HG03045 (cell line): ENCODE results near the gene BCL2L11.

Experiments
- ATAC-seq: cut with Tn5 transposase; IDR thresholded peaks from one replicate; pipeline ENCODE4 v1.9.1; 2021; ENCODE audit warnings: mild to moderate bottlenecking, moderate library complexity; ENCODE audit not compliant: unreplicated experiment

Gene BCL2L11

DNA sequence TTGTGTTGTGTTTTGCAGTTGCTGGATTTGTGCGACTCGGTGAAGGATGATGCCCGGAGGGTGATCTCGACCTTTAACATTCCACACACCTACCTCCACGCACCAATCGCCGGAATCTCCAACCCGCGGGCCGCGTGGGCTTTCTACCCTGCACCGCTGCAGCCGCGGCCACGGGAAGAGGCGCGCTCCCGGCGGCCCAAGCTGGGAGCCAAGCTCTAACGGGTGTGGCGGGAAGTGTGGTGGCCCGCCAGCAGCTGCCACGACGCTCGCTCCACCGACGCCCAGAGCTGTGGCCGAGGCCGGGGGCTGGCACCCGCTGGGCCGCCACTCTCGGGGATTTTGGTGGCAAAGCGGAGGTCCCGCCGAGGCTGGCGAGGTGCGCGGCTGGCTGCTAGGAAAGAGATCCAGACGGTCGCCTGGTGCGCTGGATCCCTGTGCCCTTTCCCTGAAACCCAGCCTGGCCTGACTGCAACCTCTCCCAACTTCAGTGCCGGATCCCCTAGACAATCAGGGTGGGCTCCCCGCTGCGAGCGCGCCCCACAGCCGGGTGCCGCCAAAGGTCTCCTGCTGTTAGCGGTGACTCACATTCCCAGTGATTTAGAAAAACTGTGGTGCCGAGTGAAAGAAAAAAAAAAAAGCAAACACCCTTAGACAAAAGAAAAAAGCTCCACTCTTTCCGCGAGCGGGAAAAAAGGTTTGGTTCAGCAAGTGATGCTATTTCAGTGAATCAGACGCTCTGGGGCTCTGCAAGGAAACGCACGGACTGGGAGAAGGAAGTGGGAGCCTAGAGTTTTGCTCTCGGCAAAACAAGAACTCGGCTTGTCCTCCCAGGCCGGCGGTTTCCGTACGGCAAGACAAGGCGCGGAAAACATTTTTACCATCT, 2.9 kb upstream of the BCL2L11 start:
- no peak for ATAC-seq

DNA sequence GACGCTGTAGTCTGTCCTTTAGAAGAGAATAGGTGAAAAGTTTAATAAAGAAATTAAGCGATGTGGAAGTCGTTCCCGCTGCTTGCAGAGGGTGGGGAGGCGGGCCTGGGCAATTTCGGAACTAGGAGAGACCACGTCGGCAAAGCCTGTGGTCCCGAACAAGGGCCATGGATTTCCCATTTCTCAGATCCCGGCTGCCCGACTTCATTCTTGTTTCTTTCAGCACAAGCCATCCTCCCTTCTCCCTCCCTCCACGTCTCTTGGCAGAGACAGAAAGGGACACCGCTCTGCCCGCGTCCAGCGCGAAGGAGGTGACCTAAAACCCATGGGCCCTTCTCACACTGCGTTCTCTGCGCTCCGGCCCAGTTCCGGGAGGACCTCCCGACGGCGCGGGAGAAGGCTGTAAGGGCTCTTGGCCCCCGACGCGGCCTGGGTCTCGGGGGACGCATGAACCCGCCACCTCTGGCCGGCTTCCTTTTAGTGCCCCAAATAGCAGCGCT, 2.2 kb upstream of the BCL2L11 start:
- ATAC-seq = no peak

DNA sequence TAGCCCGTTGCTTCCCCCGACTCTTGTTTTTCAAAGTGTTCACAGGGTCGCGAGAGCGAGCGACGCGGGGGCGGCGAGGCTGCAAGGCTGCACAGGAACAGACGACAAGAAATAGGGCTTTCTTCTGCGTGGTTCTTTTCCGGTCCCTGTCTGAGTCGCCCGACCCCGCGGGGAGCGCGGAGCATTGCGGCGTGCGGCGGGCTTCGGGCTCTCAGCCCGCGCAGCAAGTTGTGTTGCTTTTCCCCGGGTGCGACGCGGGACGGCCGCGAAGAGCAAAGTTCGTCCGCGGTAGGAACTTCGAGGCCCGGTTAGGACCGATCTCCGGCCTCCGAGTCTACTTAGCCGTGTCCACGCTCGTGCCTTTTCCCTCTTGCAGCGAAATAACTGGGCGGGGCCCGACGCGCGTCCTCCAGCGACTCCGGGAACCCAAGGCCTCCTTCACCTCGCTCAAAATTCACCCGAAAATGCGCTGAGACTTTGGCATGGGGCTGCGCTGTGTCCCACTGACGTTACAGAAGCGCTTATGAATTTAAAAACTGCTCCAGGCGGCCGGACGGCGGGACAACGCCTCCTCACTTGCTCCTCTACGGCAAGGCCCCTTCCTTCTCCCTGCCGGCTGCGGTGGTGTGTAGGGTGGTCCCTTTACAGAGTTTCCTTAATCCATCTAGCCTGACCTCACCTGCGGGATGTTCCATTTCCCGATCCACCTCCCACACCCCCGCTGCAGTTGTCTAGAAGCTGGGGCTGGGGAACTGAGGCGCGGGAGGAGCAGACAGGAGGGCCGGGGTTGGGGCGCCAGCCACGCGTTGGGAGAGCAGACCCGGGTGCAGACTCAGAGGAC, 1.5 kb upstream of the BCL2L11 start:
- no peak for ATAC-seq

DNA sequence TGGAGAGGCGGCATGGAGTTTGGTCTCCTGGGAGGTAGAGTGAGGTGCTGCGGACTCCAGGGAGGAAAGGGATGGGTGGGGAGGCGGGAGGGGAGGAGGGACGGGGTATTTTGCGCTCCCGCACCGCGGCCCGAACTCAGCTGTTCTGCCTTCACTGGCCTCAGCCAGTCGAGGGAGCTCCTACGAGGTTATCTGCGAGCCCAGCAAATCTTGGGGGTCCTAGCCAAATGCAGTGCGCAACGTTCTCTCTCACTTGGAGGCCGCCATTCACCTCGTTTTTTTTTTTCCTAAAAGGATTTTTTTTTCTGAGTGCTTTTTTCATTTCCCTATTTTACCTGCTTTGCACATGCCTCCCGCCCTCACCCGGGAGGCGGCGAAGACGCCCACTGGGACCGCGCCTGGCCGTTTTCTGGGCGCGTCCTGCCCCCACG, 877 bp upstream of the BCL2L11 start:
- no peak for ATAC-seq

DNA sequence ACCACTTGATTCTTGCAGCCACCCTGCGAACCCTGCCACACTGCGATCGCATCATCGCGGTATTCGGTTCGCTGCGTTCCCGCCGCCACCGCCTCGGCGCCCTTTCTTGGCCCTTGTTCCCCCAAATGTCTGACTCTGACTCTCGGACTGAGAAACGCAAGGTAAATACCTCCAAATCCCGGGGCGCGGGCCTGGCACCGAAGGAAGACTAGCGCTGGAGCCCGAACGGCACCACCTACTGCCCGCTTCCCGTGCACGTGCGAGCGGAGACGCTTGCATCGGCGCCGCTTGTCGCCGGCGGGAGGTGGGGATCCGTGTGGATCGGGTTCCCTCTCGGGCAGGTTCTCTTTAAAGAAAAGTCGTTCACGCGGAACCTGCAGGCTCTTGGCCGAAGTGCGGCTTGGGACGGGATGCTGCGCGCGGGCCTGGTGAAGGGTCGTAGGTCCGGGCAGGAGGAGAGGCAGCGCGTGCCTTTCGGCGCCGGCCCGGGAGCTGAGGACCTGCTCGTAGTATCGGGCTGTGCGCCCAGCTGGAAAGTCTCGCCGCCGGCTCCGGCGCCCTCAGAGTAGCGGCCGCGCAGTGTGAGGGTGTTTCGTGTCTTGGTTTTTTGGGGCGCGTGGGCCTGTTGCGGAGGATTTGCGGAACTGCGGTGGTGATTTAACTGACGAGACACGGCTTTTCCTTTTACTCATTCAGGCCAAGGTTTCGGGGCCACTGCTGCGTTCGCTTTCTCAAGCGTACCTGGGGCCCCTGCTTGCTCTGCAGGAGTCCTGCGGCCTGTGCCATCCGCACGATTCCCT, 514 bp downstream of the BCL2L11 start:
- ATAC-seq = peak; percentile 2

DNA sequence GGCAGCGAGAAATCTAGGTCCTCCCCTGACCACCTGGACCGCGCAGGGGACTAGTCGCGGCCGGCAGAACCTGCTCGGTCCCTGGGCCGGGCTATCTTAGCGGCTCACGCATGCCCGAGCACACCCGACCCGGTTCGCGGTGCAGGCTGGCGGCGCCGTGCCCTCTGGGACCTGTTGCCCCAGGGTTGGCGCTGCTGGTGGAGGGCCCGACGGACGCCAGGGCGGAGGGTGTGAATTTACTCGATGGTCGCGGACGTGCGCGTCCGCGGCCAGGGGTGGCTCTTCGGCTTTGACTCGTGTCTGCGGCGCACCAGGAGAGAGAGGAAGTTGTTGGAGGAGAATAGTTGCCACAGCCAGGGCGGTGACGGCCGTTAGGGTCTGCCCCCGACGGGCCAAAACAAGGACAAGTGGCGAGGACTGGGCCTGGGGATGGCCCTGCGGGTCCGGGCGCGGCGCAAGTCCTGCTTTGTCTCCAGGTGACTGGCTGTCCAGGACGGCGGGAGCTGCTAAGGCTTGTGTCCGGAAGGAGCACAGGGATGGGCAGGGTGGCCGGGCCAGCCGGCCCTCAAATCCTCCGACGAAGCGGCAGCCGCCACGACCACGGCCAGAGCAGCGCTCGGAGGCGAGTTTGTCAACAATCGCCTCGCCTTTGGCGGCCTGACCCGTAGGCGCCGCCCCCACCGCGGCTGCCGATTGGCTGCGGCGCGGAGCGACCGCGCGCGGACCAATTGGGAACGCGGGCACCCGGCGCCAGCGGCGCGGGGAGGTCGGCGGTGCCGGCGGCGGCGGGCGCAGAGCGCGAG, 1.3 kb downstream of the BCL2L11 start:
- ATAC-seq = peak; percentile 43

DNA sequence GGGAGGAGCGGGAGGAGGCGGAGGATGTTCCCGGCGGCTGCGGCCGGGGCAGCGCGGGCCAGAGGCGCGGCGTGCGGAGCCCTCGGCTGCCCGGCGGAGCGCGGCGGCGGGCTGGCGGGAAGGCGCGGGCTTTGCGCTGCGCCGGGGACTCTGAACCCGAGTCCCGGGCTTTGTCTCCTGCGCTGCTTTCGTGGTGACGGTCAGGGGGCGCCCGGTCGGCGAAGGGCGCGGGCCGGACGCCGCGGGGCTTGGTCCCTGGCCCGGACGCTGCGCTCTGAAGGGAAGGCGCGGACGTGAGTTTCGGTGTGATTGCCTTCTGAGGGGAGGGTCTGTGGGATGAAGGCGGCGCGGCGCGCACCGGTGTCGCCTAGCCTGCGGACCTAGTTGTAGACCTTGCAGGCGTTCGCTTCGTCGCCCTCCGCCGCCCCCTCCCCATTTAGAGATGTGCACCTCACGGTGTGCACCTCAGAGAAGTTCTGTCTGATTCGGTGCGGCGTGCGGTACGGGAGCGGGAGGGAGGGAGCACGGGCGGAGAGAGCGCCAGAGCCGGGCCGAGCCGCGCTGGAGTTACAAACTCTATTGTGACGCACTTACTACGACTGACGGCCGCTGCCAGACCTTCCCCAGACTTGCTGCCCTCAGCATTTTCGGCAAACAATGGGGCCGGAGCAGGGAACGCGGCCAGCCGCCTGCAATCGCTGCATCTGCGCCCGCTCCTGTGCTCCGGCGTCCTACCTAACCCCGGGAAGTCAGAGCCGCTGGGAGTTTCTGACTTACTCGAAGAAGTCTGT, 2.1 kb downstream of the BCL2L11 start:
- ATAC-seq = peak; percentile 1

DNA sequence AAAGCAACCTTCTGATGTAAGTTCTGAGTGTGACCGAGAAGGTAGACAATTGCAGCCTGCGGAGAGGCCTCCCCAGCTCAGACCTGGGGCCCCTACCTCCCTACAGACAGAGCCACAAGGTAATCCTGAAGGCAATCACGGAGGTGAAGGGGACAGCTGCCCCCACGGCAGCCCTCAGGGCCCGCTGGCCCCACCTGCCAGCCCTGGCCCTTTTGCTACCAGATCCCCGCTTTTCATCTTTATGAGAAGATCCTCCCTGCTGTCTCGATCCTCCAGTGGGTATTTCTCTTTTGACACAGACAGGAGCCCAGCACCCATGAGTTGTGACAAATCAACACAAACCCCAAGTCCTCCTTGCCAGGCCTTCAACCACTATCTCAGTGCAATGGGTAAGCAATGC, 3.0 kb downstream of the BCL2L11 start:
- no peak for ATAC-seq

DNA sequence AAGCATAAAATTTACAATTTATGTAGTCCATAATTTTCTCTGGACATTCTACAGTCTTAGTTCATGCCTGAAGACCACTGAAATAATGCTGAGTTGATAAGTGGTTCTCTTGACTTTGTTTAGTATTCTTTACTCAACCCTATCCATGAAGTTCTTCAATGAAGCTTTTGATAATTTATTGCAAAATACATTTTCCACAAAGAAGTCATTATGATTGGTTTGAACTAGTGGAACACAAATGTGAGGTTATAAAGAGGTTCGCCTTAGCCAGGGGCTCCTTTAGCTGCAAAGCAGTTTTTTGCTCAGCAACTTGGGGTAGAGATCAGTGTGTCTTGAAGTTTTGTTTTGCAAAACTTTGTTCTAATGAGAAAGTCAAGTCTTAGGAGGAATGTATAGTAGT, 5.9 kb downstream of the BCL2L11 start:
- ATAC-seq = no peak

DNA sequence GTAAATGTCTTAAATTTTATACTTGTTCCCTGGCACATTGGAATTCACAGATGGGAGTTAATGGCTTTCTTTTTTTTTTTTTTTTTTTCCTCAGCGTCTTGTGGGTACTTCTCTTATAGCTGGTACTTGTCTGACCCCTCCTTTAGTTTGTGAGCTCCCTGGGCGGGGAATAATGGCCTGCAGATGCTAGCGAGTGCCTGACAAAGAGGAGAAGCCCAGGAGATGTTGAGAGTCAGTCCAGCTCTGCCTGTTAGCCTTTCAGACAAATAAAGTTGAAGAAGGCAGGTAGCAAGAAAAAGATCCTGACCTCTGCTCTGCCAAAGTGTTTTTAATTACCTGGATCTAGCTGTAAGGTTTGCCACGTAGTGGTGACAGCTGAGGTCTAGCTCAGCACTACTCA, 6.6 kb downstream of the BCL2L11 start:
- no peak for ATAC-seq

DNA sequence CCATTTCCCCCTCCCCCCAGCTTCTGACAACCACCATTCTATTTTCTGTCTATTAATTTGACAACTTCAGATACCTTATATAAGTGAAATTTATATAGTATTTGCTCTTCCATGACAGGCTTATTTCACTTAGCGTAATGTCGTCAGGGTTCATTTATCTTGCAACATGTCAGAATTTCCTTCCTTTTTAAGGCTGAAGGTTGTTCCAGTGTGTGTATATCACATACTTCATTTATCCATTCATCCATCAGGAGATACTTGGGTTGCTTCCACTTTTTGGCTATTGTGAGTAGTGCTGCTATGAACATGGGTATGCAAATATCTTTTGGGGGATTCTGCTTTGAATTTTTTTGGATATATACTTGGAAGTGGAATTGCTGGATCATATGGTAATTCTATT, 7.4 kb downstream of the BCL2L11 start:
- ATAC-seq = no peak

DNA sequence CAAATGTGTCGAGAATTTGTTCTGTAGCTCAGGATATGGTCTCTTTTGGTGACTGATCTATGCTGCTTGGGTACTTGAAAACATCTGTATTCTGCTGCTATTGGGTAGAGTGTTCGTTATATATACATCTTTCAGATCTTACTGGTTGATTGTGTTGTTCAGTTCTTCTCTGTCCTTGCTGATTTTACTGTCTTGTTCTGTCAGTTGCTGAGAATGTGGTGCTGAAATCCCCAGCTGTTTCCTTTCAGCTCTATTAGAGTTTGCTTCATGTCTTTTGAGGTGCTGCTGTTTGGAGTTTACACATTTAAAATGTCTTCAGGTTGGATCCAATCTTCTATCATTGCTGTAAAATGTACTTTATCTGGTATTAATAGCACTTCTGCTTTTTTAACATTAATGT, 12.9 kb downstream of the BCL2L11 start:
- ATAC-seq = no peak

DNA sequence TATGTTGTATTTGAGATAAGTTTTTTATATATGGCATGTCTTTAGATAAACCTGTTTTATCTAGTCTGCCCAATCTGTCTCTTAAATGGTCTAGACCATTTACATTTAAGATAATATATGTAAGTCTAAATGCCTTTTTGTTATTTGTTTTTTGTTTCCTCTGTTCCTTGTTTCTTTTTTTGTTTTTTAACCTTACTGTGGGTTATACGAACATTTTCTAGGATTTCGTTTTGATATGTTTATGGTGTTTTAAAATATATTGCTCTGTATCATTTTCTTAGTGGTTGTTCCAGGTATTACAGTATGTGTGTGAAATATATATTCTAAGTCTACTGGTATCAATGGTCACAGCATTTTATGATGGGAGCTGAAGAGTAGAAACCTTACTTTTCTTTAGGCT, 13.3 kb downstream of the BCL2L11 start:
- no peak for ATAC-seq

DNA sequence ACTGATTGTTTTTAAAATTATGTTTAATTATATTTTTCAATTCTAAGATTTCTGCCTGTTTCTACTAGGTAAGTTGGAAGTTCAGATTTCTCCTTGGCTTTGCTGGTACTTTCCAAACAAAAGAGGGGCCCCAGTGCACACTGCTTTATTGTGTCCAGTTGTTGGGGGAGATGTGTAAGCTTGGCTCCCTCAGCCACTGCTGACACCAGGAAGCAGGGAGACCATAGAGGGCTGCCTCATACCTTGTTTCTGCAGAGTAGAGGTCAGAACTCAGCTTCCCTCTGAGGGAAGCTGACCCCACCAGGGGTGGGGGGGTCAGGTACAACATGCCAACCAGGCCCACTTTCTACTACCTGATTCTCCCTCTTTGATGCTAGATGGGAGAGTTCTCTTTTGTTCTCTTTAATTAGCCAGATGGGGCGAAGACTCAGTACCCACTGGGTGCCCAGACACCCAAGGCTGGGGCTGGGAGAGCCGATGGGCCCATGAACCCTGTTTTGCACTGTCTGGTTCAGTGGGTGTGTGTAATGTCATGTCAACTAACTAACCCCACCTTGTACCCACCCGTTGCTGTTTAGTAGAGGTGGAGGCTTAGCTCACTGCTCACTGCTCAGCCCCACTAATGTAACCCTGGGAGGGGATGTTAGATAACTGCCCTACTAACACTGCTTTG, 14.7 kb downstream of the BCL2L11 start:
- no peak for ATAC-seq

DNA sequence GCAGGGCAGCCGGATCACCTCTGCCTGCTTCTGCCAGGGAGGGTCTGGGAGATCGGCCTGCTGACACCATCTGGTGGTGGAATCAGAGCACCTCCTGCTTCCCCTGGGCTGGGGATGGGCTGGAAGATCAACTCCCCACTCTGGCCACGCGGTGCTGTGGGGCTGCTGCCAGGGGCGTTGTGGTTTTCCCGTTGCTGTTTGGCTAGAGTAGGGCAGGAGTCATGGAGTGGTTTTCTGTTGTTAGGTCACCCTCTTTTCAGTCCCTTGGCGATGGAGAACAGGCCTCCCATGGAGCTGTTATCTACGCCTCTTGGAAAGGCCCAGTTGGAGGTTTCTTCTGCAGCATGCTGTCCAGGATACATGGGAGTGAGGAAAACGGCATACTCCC, 15.2 kb downstream of the BCL2L11 start:
- no peak for ATAC-seq

DNA sequence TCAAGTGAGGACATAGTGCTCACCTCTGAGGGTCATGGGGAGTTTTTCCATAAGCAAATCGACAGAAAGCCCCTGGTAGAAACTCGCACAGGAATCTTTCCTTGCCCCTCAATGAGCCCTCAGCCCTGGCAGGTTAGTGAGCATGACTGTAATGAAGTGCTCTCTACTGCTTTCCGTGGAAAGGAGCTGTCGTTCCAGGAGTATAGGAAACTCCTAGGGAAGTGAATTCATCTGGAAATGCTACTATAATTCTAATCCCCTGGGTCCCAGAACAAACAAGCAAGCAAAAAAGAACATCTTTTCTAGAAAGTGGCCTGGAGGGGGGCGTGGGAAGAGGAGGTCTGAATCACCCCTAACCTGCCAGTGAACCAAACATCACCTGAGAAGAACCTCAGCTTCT, 18.1 kb downstream of the BCL2L11 start:
- ATAC-seq = no peak

DNA sequence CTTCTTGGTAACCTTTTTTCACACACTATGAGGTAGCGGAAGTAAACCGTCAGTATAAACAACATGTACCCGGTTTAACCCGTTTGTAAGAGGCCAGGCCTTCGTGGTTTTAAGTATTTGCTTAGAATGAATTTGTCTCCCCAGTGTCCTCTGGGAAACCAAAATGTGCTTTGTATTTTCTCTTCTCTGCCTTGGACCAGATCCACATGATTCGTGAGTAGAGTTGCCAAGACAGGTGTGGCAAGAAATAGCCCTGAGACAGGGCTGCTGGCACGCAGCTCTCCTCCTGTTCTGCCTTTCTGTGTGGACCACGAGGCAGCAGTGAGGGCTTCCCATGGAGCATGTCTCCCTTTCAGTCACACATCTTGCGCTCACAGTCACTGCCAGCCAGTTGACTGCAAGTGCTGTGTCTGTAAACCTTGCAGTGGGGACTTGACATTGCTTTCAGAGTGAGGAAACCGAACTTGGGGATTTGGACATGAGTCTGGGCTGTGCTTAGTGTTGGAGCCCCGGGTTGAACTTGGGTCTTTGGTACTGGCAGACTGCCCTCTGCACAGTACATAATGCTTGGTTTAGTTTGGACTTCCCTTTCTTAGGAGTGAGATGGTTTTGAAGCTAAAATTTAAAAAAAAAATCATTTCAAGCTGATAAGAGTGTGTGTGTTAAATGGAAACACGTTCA, 19.1 kb downstream of the BCL2L11 start:
- ATAC-seq = no peak

DNA sequence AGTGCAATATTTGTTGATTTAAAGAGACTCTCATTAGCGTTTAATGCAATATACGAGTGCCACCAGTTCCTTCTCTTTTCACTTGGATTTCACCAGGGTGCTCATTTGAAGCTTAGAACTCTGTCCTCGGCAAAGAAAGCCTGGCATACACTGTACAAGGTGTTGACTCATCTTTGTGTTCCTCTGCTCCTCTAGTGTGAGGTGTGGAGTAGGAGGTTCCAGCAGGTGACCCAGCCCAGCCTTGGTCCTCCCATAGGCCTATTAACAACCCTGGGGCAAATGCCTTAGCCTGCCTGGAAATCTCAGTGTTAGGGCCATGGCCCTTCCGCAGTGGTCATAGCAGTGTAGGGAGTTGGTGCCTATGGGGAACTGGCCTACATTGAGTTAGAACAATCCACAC, 20.1 kb downstream of the BCL2L11 start:
- no peak for ATAC-seq
